Stimulated activated CD8-positive, alpha-beta memory T cell treated with anti-CD3 and anti-CD28 coated beads, Interleukin-4, amount 100 ng/mL, for 4 hours (primary cell): Measurements from ENCODE around the gene ANKRD44.

ENCODE experiments used
- DNase-seq, 2 donors: peaks; one replicate each; pipeline ENCODE4 v3.0.0-alpha.2; 2020; ENCODE audit warnings: low read depth in 2 of 2, low spot score in 1 of 2

ANKRD44 gene

GRCh38 chr2:196965651-196966050 is 344.9 kb downstream of the ANKRD44 start:
- DNase-seq, result no peak

- DNase-seq, result no peak
Observed at GRCh38 chr2:196963961-196964360, 346.6 kb downstream of the ANKRD44 start.

GRCh38 chr2:196963043-196963442 is 347.5 kb downstream of the ANKRD44 start:
- no peak for DNase-seq

DNA sequence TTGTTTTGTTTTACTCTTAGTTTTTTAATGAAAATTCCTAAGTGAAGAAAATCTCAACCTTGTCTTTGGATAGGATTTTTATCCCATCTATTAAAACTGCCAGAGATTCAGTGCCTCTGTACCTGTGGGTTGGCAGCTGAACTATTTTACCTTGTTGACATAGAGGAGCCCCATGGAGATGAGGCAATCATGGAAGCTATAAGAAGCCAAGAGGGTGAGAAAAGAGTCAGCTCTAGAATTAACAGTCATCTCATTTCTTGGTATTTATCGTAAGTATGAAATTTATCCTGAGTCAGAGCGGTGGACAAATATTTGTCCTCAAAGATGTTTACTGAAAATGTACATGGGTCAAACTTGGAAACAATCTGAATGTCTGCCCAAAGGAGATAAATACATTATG is 348.3 kb downstream of the ANKRD44 start:
- DNase-seq, result no peak

DNA sequence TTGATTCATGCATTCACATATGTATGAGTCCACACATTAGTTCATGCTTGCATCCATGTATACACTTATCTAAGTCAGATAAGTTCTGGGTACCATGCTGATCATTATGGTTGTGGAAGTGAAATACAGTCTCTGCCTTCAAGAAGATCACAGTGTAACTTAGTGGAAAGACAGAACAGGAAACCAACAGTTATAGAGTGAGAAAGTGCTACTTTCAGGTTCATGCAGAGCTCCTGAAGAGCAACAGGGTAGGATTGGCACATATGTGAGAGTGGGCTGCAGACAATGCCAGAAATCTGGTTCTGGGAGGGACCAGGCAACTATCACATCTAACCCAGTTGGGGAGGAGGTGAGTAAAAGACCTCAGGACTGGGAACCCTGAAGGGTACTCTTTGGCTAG is 348.7 kb downstream of the ANKRD44 start:
- no peak for DNase-seq

GRCh38 chr2:196959734-196960338 is 350.7 kb downstream of the ANKRD44 start:
- no peak for DNase-seq

- no peak for DNase-seq
Observed at GRCh38 chr2:196959281-196959680, 351.3 kb downstream of the ANKRD44 start.

- DNase-seq, result no peak
Observed at GRCh38 chr2:196957881-196958525, 352.6 kb downstream of the ANKRD44 start.

GRCh38 chr2:196957442-196957841 is 353.1 kb downstream of the ANKRD44 start:
- DNase-seq, result no peak

DNA sequence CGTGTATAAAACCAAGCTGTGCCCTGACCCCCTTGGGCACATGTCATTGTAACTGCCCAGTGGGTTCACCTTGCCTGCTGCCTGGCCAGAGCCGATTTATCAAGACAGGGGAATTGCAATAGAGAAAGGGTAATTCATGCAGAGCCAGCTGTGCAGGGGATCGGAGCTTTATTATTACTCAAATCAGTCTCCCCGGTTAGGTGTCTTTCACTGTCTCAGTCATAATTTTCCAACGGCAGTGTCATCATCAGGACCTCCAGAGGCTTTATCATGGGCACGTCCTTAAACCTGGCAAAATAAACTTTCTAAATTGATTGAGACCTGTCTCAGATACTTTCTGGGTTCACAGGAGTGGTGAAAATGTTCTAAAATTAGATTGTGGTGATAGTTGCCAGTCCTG is 354.5 kb downstream of the ANKRD44 start:
- DNase-seq, result no peak

GRCh38 chr2:196955036-196955435 is 355.5 kb downstream of the ANKRD44 start:
- DNase-seq, result no peak

GRCh38 chr2:196954001-196954400 is 356.6 kb downstream of the ANKRD44 start:
- no peak for DNase-seq

DNA sequence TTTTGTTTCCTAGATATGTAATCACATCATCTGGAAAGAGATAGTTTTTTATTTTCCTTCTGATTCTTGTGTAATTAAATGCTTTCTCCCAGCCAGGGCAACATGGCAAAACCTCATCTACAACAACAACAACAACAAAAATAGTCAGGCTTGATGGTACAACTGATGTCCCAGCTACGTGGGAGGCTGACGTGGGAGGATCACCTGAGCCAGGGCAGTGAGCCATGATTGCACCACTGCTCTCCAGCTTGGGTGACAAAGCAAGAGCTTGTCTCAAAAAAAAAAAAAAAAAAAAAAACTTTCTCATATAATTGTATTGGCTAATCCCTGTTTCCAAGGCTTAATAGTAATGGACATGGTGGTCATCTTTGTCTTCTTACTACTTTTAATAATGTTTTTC is 357.6 kb downstream of the ANKRD44 start:
- DNase-seq, result no peak

DNA sequence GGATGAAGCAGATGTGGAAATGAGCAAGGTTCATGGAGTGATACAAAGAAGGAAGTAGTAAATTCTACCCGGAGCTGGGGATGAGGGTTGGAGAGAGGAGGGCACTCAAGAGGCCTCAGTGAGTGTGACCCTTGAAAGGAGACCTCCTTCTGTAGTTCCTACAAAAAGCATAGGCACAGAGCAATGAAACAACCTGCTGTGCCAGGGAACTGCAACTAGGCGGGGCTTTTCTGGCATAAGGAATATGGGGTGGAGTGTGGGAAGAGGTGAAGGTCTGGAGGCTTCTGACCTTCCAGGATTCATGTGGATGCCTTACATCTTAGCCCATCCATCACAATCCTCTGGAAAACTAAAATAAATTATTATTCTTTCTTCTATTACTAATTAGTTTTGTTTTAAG is 358.6 kb downstream of the ANKRD44 start:
- DNase-seq, result no peak

- DNase-seq, result no peak
Observed at GRCh38 chr2:196949116-196949515, 361.5 kb downstream of the ANKRD44 start.

GRCh38 chr2:196944570-196944969 is 366.0 kb downstream of the ANKRD44 start:
- no peak for DNase-seq

DNA sequence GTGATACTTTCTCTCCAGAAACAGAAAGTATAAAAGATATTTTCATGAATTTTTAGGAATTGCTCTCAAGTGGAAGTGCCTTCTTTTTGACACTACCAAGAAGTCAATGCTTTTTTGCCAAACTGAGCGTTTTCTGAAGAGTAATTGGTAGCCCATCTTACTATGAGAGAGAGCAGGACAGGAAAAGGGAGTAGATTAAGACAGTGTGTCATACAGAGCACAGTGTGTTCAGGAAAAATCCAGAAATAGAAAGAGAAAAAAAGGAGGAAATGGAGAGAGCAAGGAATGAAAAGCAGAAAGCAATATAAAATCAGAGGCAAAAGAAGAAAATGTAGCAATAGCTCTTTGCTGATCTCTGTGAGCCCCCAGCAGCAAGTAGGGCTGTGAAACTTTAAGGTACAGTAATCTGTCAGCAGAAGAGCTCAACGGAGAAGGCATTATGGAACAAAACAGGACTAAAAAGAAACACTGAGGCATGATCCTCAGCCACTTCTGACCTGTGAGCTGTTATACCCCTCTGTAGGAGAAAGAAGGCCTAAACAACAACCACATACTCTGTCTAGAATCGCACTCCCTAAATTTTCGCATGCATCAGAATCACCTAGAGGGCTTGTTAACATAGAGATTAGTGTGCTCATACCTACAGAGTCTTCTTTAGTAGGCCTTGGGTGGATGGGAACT is 369.0 kb downstream of the ANKRD44 start:
- no peak for DNase-seq

- no peak for DNase-seq
Observed at GRCh38 chr2:196939371-196939770, 371.2 kb downstream of the ANKRD44 start.
